ENCODE results near the gene DCAF15. TPM values are rescaled to one million over a fixed set of nuclear protein-coding genes. Genes with fewer than 3 reads are reported as not detected.

DCAF15 gene
- total RNA-seq, 1 donor from 2014 or later = 35.0 TPM

DNA sequence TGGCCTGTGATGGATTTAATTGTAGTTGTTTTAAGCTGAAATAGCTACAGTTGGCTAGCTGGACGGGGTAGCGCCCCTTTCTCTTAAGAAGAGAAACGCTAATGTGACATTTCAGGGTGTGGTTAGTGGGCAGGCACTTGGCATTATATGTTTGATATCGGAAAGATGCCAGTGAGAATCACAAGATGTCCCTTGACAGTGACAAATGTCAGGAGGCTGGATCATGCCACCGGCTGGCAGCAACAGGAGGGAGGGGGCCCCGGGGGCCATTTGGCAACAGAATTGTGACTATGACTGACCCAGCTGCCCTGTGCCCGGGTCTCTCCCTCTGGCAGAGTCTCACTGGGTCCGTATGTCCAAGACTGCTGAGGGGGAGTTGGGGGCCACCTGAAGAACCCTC is 4.7 kb downstream of the DCAF15 start:
- Histone ChIP-seq H3K4me1 (peaks cover 6 to 12% of the 10 kb centered on the region in 2 donors), H3K27ac (no peak overlapping the region), H3K27me3 (no peaks in the 10 kb centered on the region), H3K36me3 (peaks cover 56 to 63% of the 10 kb centered on the region in 2 donors), H3K4me3 (no peak overlapping the region), H3K9me3 (no peaks in the 10 kb centered on the region)
- no peak for DNase-seq (ENCODE audit: low spot score in 2 of 2)
- TF ChIP-seq, protein P1, sequence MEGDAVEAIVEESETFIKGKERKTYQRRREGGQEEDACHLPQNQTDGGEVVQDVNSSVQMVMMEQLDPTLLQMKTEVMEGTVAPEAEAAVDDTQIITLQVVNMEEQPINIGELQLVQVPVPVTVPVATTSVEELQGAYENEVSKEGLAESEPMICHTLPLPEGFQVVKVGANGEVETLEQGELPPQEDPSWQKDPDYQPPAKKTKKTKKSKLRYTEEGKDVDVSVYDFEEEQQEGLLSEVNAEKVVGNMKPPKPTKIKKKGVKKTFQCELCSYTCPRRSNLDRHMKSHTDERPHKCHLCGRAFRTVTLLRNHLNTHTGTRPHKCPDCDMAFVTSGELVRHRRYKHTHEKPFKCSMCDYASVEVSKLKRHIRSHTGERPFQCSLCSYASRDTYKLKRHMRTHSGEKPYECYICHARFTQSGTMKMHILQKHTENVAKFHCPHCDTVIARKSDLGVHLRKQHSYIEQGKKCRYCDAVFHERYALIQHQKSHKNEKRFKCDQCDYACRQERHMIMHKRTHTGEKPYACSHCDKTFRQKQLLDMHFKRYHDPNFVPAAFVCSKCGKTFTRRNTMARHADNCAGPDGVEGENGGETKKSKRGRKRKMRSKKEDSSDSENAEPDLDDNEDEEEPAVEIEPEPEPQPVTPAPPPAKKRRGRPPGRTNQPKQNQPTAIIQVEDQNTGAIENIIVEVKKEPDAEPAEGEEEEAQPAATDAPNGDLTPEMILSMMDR (IDR thresholded peaks at IDR 0.05) = no peak
- intact Hi-C loops (cut with DNase I) = no loop called here

GRCh38 chr19:13958043-13958442 is 5.7 kb downstream of the DCAF15 start:
- TF ChIP-seq, protein P1 (IDR thresholded peaks at IDR 0.05) = no peak
- no peaks in the 10 kb centered on the region for H3K9me3 ChIP-seq
- no peaks in the 10 kb centered on the region for H3K27me3 ChIP-seq
- DNase-seq (ENCODE audit: low spot score in 2 of 2) = no peak
- intact Hi-C loops (cut with DNase I) = no loop called here
- peaks cover 5 to 11% of the 10 kb centered on the region in 2 donors for H3K4me1 ChIP-seq
- peaks cover 64 to 68% of the 10 kb centered on the region in 2 donors for H3K36me3 ChIP-seq
- no peak overlapping the region for H3K27ac ChIP-seq
- no peak overlapping the region for H3K4me3 ChIP-seq

- no peak for DNase-seq (ENCODE audit: low spot score in 2 of 2)
- no peaks in the 10 kb centered on the region for H3K9me3 ChIP-seq
- no peaks in the 10 kb centered on the region for H3K27me3 ChIP-seq
- intact Hi-C loops (cut with DNase I) = no loop called here
- H3K4me1 ChIP-seq = no peaks in the 10 kb centered on the region
- no peak overlapping the region for H3K27ac ChIP-seq
- TF ChIP-seq, protein P1 (IDR thresholded peaks at IDR 0.05) = no peak
- H3K36me3 ChIP-seq = peaks cover 70 to 71% of the 10 kb centered on the region in 2 donors
- H3K4me3 ChIP-seq = no peak overlapping the region
Observed at GRCh38 chr19:13959141-13959961, 7.0 kb downstream of the DCAF15 start.

DNA sequence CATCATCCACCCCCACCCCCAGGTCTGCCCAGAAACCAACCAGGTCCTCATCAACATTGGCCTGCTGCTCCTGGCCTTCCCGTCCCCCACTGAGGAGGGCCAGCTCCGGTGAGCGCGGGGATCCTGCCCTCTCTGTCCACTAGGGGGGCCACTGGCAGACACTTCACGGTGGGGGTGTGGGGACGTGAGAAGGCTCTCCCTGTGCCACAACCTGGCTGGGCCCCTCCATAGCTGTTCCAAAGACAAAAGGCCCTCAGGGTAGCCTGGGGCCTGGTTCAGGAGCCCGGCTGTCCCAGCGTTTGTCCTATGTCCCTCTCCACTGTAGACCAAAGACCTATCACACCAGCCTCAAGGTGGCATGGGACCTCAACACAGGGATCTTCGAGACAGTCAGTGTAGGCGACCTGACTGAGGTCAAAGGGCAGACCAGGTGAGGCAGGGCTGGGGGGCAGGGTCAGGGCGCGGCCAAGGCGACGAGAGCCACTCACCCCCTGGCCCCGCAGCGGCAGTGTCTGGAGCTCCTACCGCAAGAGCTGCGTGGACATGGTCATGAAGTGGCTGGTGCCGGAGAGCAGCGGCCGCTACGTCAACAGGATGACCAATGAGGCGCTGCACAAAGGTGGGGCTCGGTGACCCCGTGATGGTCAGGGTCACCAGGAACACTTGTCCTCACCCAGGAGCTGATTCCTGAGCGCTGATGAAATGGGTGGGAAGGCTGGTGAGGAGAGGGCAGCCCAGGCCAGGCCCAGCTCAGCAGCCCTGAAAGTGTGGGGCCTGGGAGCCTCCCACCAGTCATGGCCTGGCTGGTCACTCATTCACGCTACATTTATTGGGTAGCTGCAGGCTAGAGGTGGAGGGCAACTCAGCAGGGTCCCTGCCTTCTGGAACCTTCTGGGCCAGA is 7.9 kb downstream of the DCAF15 start:
- Histone ChIP-seq H3K27me3 (no peaks in the 10 kb centered on the region), H3K4me1 (no peaks in the 10 kb centered on the region), H3K4me3 (no peak overlapping the region), H3K27ac (no peak overlapping the region), H3K9me3 (no peaks in the 10 kb centered on the region), H3K36me3 (peaks cover 69 to 74% of the 10 kb centered on the region in 2 donors)
- TF ChIP-seq, protein P1 (IDR thresholded peaks at IDR 0.05) = no peak
- intact Hi-C loops (cut with DNase I) = no loop called here
- no peak for DNase-seq (ENCODE audit: low spot score in 2 of 2)

DNA sequence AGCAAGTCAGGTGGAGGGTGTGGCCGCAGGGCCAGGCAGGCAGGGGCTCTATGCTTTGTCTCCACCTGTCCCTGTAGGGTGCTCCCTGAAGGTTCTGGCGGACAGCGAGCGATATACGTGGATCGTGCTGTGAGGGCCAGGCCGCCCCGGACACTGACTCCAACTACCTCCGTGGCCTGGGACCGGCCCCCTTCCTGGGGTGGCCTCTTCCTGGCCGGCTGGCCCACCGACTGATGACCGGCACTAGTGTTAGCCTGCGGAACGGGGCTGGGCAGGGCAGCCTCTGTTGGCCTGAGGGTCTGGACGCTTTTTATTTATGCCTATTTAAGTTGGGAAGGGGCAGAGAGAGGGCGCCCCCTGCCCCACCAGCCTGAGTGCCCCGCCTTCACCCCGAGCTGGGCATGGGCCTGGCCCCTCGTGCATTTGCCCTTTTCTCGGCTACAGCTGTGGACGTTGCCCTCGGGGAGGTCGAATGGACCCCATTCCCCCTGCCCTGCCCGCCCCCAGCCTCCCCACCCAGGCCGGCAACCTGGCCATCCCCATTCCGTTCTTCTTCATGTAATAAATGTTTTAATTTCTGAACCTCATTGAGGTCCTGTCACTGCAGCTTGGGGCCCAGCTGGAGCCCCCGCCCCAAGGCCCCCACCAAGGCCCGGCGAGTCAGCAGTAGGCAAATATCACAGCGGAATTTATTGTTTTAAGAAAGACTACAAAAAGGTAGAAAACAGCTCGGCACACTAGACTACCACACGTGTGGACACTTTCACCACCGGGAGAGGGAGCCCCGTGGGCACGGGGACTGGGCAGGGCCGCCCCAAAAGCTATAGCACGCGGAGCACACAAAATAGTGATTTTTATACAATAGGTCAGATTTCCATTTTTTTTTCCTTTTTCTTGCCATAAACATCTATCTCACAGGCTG is 8.8 kb downstream of the DCAF15 start:
- no peak for DNase-seq (ENCODE audit: low spot score in 2 of 2)
- TF ChIP-seq, protein P1 (IDR thresholded peaks at IDR 0.05) = no peak
- Histone ChIP-seq H3K9me3 (no peaks in the 10 kb centered on the region), H3K36me3 (peaks cover 65 to 74% of the 10 kb centered on the region in 2 donors), H3K27ac (no peak overlapping the region), H3K4me1 (no peaks in the 10 kb centered on the region), H3K27me3 (no peaks in the 10 kb centered on the region), H3K4me3 (no peak overlapping the region)
- intact Hi-C loops (cut with DNase I) = no loop called here
